ENCODE measurements around the gene MISP.

GRCh38 chr19:807627-808422, 56.9 kb downstream of the MISP start:
- TF ChIP-seq POLR2A (IDR thresholded peaks at IDR 0.05; ENCODE audit: low read depth, low read length) = no peak
- TF ChIP-seq CTCF (conservative IDR thresholded peaks at IDR 0.05; ENCODE audit: low read depth, low read length) = no peak
- no peak for TF ChIP-seq CHD1 (IDR thresholded peaks at IDR 0.05; ENCODE audit: low read depth, low read length)
- no peak for TF ChIP-seq CEBPB (IDR thresholded peaks at IDR 0.05; ENCODE audit: low read depth, low read length)
- TF ChIP-seq USF2 (IDR thresholded peaks at IDR 0.05; ENCODE audit: low read depth, low read length) = no peak
- TF ChIP-seq BHLHE40 (IDR thresholded peaks at IDR 0.05; ENCODE audit: low read depth, low read length) = no peak
- no peak for TF ChIP-seq RAD21 (IDR thresholded peaks at IDR 0.05; ENCODE audit: low read length)
- no peak for TF ChIP-seq MAZ (IDR thresholded peaks at IDR 0.05; ENCODE audit: borderline replicate concordance, low read depth, low read length)
- TF ChIP-seq FOS (IDR thresholded peaks at IDR 0.05; ENCODE audit: low read depth, low read length) = no peak
- no peak for TF ChIP-seq RCOR1 (IDR thresholded peaks at IDR 0.05; ENCODE audit: insufficient replicate concordance, low read length)
- TF ChIP-seq ELK1 (IDR thresholded peaks at IDR 0.05; ENCODE audit: borderline replicate concordance, low read depth, low read length) = no peak
- TF ChIP-seq MAFK (IDR thresholded peaks at IDR 0.05; ENCODE audit: low read depth, low read length) = no peak
- TF ChIP-seq MXI1 (IDR thresholded peaks at IDR 0.05; ENCODE audit: borderline replicate concordance, low read depth, low read length) = no peak
